NCI-H82 treated with DMSO at 0.1 percent for 48 hours (cell line): ENCODE data around the gene LPIN1.
"Not testable (repeated sequence)": the region's sequence is repeated elsewhere in the genome, so short reads cannot be mapped to it uniquely, and the experiment has no call there.

Source experiments
- DNase-seq: peaks from one replicate; lab custom pipeline; 2025; ENCODE audit not compliant: unreplicated experiment; lab: John Stamatoyannopoulos, UW

Gene LPIN1

DNA sequence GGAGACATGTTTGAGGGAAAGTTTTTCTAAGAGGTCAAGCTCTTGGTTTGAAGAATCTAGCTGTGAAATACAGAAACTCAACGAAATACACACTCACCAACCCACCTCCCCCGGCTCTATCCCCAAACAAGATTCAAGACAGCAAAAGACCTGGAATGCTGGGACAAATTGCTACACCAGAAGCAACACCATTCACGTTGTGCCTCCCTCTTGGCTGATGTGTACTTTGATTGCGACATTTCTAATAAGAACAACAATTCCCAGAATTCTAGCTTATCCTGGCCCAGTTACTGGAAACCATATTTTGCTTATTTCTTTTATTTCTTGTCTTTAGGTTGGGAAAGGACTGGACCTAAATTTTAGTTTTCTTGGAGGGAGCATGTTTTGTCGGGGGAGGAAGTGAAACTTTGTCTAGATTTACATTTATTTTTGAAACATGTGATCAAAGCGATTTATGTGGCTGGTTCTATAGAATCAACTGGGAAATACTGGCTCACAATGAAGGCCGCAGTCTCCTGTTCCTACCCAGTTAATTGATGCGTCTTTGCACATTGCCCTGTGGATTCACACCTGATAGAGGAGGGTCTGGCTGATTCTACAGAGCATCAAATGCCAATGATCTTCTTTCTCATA lies 29.6 kb upstream of the LPIN1 start:
- no peak for DNase-seq

DNA sequence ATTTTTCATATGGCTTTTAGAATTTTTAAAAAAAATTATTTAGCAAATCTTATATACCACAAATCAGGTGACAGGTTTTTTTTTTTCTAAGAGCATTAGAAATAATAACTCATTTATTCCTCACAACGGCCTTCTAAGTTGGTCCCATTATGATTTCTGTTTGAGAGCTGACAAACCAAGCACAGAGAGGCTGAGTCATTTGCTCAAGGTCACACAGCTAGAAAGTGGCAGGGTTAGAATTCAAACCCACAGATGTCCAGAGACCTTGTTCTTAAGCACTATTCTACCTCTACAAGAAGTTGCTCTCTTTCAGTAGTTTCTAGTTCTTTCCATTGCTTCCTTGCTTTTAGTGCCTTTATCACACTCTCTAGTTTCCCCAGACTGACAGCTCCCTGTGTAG lies 28.8 kb upstream of the LPIN1 start:
- no peak for DNase-seq

DNA sequence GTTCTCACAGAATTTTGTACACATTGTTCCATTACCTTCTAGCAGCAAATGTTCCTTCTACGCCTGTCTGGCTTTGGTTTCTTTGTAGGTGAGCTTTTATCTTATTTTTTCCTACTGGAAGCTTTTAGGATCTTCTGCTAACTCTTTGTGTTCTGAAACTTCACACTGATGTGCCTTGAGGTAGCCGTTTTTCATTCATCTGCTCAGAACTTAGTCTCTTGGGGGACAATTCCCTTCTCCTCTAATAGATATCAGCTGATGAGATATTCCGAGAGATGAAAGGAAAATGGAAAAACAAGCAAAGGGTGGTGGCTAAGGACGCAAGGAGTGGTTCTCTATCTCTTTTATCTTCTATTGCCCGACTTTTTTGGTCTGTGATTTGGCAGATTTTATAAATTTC lies 27.8 kb upstream of the LPIN1 start:
- DNase-seq: no peak

DNA sequence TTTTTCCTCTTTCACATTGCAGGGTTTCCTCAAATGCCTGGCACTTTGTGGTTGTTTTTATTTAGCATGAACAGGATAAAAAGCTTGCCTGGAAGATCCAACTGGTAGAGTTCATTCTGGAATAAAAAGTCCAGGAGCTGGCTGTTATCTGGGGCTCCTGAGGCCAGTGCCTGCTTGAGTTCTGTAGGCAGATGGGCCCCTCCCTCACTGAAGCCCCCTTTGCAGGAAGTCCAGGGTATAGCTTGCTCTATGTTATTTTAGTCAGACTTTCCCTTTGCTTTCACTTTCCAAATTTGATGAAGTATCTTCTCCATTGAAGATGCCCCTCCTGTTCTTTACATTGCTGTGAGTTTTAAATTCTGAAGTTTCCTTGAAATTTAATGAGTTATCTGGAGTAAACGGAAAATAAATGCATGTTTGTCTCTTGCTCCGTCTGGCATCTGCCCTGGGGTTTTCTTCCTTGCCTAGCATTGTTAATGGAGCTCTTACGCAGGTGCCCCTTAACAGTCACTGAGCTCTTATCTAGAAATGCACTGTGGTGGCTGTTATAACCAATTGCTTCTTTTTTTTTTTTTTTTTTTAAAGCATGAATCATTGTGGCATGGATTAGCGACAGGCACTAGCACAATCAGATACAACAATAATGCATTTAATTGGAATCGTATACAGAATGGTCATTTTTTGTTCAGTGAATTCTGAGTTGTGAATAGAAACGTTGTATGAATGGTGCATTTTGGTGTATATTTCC lies 27.0 kb upstream of the LPIN1 start:
- no peak for DNase-seq

DNA sequence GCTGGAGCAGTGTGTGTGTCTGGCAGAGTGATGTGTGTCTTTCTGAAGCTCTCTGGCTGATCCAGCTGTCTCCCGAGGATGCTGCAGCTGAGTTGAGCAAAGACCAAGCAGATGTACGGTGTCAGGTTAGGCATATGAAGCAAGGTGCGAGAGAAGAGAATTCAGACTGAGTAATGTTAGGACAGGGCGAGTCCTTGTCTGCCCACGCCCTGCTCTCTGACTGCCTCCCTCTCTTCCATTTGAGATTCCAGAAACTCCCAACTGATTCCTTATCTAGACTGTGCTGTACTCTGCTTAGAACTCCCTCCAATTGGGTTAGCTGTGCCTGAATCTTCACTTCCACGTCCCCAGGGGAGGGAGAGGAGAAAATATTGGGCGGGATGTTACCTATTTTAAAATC lies 25.7 kb upstream of the LPIN1 start:
- DNase-seq: no peak

DNA sequence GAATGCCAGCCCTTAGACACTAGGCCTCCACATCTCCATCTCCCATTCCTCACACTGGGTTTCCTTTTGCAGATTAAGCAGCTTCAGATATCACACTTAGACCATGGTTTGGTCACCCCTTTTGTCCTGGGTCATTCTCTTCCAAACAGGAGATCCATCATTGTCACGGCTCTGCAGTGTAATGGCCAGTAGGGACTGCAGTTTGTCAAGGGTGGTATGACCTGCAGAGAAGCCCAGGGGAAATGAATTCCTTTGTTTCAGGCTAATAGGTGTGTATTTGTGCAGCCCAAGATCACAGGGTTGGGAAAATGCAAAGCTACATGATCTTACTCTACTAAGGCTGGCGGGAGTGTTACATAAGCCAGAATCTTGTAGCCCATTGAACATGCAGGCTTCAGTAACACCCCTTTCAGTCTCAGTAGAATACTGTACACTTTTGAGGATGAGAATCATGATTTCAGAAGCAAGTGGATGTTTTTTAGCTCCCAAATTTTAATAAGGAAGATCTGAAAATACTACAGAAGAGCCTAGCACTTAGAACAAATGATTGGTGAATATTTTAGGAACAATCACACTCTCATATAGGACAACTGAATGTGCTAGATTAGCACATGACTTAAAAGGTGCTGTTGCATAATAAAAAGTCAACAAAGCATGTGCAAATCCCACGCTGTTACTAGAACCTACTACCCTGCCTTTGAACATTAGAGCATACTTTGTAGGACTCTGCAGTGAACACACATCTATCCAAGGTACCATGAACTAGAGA lies 24.0 kb upstream of the LPIN1 start:
- no peak for DNase-seq

DNA sequence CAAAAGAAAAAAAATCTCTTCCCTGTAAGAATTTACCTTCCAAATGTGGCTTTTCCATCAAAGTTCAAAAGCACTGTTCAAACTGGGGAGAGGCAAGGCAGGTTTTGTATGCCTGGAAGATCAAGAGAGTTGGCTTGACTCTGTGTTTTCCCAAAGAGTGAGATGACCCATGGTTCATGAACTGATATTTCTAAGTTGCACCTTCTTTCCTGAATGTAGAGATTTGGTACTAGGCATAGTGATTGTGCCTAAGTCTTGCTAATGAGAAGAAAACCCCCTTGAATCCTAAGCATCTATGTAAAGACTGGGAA lies 23.4 kb upstream of the LPIN1 start:
- no peak for DNase-seq

DNA sequence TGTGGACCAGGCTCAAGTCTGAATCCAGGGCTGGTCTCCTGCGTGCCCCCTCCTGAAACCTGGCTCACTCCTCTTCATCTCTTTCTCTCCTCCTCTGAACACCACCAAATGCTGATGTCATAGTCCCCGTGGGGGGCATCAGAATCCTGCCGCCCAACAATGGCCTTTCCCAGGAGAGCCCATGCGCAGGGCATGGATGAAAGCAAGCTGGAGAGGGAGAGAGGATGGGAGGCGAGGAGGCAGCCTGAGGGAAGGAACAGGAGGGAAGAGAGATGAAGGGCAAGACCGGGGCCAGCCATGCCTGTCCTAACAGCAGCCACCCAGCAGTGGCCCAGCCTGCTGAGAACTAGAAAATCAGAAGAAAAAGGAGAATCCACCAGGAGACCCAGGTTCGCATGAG lies 22.3 kb upstream of the LPIN1 start:
- no peak for DNase-seq

DNA sequence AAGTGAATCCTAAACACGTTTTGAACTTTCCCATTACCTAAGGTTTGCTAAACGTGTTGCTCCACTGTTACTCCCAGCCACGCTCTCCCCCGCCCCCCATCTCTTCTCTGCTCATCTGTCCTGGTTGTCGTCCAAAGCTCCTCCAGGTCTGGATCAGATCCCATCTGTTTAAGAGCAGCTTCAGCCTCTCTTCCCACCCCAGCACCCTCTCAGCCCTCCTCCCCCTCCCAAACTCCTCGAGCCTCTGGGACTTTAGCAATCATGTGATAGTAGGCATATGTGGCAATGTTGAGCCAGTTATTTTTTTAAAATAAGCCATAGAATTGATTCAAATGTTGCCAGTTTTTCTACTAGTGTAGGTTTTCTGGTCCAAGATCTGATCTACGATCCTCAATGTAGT lies 20.0 kb upstream of the LPIN1 start:
- DNase-seq: peak; percentile 12

DNA sequence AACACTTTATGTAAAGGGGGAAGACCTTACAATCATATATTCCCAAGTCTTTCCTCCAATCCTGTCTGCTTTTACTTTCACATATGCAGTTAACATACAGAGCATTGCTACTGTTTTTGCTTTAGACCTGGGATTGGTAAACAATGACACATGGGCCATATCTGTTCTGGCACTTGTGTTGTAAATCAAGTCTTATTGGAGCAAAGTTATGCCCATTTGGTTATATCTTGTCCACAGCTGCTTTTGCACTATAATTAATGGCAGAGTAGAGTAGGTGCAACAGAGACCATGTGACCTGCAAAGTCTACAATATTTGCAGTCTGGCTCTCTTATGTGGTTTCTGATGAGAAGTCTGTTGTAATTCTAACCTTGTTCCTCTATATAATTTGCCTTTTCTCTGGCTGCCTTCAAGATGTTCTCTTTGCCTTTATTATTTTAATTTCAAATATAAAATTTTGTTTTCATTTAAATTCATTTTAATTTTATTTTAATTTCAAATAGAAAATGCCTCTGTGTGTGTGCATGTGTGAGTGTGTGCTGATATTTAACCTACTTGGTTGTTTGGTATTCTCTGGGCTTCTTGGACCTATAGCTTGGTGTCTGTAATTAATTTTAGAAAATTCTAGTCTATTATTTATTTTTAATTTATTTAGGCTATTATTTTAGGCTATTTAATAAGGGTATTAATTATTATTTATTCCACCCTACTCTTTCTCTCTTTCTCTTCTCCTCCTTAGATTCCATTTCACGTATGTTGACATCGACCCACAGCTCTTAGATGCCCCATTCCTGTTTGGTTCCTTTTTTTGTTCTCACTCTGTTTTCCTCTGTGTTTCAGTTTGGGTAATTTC lies 16.8 kb upstream of the LPIN1 start:
- DNase-seq: no peak

DNA sequence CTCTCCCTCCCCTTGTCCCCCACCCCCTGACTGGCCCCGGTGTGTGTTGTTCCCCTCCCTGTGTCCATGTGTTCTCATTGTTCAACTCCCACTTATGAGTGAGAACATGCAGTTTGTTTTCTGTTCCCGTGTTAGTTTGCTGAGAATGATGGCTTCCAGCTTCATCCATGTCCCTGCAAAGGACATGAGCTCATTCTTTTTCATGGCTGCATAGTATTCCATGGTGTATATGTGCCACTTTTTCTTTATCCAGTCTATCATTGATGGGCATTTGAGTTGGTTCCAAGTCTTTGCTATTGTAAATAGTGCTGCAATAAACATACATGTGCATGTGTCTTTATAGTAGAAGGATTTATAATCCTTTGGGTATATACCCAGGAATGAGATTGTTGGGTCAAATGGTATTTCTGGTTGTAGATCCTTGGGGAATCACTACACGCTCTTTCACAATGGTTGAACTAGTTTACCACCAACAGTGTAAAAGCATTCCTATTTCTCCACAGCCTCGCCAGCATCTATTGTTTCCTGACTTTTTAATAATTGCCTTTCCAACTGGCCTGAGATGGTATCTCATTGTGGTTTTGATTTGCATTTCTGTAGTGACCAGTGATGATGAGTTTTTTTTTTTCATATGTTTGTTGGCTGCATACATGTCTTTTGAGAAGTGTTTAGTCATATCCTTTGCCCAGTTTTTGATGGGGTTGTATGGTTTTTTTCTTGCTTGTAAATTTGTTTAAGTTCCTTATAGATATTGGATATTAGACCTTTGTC lies 15.0 kb upstream of the LPIN1 start:
- DNase-seq: not testable (repeated sequence)

DNA sequence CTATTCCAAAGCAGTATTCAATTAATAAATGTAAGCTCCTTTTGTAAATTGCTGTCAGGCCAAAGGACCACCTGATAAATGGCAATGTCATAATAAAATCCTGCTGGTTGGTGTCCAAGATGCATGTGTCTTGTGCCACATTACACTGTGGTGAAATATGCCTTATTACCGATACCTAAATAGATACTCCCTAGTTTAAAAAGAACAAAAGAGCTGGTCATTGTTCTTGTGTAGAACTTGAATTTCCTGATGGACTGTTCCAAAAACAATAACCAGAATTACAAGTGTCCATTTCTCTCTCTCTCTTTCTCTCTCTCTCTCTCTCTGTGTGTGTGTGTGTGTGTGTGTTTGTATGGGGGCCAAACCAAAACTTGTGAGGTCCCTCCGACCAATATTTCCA lies 13.8 kb upstream of the LPIN1 start:
- no peak for DNase-seq

DNA sequence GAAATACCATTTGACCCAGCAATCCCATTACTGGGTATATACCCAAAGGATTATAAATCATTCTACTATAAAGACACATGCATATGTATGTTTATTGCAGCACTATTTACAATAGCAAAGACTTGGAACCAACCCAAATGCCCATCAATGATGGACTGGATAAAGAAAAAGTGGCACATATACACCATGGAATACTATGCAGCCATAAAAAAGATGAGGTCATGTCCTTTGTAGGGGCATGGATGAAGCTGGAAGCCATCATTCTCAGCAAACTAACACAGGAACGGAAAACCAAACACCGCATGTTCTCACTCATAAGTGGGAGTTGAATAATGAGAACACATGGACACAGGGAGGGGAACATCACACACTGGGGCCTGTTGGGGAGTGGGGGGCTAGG lies 8.6 kb upstream of the LPIN1 start:
- not testable (repeated sequence) for DNase-seq

DNA sequence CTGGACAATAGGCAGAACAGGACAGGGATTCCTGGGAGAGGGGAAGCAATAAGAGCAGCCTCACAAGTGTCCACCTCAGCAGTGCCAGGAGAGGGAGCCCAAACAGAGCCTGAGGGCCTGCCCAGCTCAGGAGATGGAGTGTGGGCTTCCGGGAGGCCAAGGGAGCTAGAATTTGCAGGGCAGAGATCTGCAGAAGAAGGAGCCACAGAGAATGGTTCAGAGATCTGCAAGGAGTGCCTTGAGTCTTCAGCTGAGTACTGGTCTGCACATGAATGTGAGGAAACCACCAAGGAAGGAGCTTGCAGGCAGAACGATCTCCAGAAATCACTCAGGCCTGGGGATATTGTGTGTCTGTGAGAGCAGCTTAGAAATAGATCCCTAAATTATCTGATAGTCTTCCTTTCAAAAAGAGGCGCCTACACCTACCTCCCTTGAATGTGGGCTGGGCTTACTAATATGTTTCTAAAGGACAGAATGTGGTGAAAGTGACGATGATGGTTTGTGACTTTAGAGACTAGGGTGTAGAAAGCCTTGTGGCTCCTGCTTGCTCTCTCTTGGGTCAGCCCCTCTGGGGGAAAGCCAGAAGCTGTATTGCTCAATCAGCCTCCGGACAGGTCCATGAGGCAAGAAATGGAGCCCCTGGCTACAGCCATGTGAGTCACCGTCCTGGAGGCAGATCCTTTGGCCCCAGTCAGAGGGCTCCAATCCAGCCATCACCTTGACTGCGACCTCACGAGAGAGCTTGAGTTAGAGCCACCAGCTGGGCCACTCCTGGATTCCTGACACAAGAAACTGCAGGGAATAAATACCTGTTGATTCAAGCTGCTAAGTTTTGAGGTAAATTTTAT lies 7.6 kb upstream of the LPIN1 start:
- no peak for DNase-seq

DNA sequence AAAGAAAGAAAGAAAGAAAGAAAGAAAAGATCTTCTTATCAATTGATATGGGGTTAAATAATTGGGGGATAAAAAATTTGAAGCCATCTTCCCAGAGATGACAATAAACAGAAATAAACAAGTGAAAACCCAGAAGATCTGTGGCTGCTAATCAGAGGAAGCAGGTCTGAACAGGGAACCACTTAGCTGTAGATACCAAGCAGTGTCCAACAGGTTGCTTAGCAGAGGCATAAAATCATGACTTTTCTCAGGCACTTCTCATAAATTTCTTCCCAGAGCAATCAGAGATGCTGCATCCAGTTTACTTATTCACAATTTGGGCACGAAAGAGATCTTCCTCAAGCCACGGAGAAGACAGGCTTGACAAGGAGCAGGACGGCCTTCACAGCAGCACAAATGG lies 5.7 kb upstream of the LPIN1 start:
- DNase-seq: no peak

DNA sequence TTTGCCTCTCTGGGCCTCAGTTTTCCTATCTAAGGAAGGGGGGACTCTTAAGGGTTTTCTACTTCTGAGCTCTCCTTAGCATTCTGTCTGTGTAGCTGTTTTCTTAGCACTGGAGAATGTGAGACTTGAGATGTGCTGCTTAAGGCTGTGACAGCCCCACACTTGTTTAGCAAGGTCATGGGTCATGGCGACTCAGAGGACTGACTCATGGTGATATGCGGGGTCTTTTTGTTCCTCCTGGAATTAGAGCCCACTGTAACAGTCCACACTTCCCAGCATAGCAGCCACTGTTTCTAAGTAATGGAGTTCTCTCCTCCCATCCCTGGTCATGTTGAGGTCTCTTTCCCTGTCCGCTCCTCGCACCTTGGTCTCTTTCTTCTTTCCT lies 4.1 kb upstream of the LPIN1 start:
- no peak for DNase-seq

DNA sequence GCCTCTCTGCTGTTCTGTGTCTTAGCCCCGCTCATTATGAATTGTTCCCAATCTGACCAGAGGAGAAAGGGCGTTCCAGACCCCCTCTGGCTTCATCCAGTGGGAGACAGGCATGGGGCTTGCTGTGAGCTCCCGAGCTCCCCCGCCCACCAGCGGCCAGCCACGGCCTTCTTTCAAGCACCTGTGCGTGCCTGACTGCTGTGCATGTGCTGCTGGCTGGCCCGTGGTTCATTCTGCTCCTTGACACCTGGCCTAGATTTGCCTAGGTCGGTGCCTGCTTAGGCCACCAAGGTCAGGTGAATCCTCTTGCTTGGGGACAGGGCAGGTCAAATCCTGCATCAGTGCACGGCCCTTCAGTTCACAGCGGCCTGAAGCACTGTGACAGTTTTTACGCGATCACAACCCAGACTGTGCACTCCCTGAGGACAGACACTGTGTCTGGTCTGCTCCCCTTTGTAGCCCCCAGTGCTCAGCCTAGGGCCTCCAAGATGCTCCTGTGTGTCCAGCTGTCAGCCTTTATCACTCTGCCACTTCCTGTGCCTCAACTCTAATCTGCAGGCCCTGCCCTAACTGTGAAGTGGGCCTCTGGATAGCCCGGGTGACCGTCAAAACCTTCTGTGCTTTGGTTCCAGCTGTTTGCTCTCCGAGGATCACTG lies 3.6 kb upstream of the LPIN1 start:
- no peak for DNase-seq

DNA sequence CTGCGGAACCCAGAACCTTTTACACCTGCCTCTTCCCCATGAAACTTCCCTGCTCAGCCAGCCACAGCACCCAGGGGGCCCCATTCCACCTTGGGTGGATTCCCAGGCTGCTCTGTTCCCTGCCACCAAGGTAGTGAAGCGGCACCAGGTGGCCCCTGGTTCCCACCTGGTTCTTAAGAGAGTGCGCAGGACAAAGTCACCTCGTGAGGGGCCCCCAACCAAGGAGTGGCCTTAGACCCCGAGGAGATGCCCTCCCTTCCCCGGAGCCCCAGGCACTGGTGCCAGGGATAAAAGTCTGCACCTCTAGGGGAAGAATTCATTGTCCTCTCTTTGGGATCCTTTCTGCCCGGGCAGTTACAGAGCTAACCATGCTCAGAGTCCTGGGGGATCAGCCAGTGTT lies 3.1 kb upstream of the LPIN1 start:
- DNase-seq: no peak

DNA sequence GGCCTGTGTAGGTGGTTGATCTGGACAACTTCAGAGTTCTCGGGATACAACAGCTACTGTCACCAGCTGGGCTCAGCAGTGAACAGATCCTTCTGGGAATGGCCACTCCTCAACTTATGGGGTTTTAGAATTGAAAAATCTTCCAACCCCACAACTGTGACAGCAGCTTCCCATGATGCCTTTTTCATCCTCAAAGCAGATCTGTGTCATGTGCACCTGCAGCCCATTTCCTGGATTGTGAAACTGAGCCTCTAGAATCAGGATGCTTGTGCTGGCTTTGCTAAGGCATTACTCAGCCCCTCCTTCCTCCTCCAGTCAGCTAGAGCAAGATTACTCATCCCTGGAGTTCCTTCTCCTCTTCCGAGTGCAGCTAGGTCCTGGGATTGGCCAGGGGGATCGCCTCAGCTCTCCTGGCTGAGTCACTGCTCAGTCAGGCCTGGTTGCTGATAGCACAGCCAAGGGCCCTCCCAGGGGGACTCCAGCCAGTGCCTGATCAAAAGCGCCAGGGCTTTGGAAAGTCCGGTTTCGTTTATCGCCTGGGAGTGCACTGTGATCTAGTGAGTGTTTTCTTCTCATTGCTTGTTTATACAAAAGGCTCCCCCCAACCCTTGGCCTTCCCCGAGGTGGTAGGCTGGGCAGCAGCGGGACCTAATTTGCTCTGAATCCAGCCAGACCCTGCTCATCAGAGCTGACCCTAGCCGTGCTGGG lies 2.4 kb upstream of the LPIN1 start:
- DNase-seq: peak; percentile 86
